Activated B cell treated with CpG ODN at 0.5 μM for 24 hours (primary cell): ENCODE measurements around the gene MARK4. TPM values are rescaled to one million over a fixed set of nuclear protein-coding genes. Genes with fewer than 3 reads are reported as not detected.

ENCODE experiments used
- ATAC-seq: fragments of 200-7000 bp; cut with Tn5 transposase; one replicate; pipeline ENCODE4 v1.10.0; 2021; ENCODE audit warnings: low read depth, mild to moderate bottlenecking, moderate library complexity
- CTCF ChIA-PET: fragments of 350-600 bp; sonication (Branson Sonifier 250); formaldehyde crosslinking; loops from one replicate; lab custom pipeline; 2021; ENCODE audit warnings: antibody characterized with exemption; lab: Charles Lee
- POLR2A ChIA-PET: fragments of 350-600 bp; sonication (Branson Sonifier 250); formaldehyde crosslinking; loops from one replicate; lab custom pipeline; 2021; ENCODE audit warnings: antibody characterized with exemption; lab: Charles Lee
- DNase-seq: peaks from one replicate; pipeline ENCODE4 v3.0.0; 2022
- H3K27ac Mint-ChIP-seq: one replicate; pipeline ENCODE4 v1.8.0; 2020; ENCODE audit warnings: mixed read lengths
- H3K27me3 Mint-ChIP-seq: one replicate; pipeline ENCODE4 v1.8.0; 2021; ENCODE audit warnings: mixed read lengths
- H3K36me3 Mint-ChIP-seq: one replicate; pipeline ENCODE4 v1.8.0; 2021; ENCODE audit warnings: low read depth, mixed read lengths
- H3K4me1 Mint-ChIP-seq: one replicate; pipeline ENCODE4 v1.8.0; 2021; ENCODE audit warnings: mixed read lengths
- H3K4me3 Mint-ChIP-seq: one replicate; pipeline ENCODE4 v1.8.0; 2020; ENCODE audit warnings: mild to moderate bottlenecking, mixed read lengths
- H3K9me3 Mint-ChIP-seq: one replicate; pipeline ENCODE4 v1.8.0; 2020; ENCODE audit warnings: mixed read lengths
- CTCF ChIP-seq: fragments of 200-600 bp; IDR thresholded peaks from one replicate; pipeline ENCODE4 v1.8.0; 2022; ENCODE audit warnings: antibody characterized with exemption, mild to moderate bottlenecking
- intact Hi-C: fragments of 100-400 bp; cut with micrococcal nuclease; formaldehyde crosslinking; loops from one replicate; pipeline ENCODE4 v1.15.1; 2024
- total RNA-seq: library from RNA; stranded (reverse); gene quantifications from 2 replicates; pipeline ENCODE4 v1.2.3, GENCODE V29; 2022

The MARK4 gene
- total RNA-seq, 1 donor from 2014 or later: 26.0 TPM

GRCh38 chr19:45279587-45280192, 28.6 kb downstream of the MARK4 start:
- H3K9me3 Mint-ChIP-seq: peaks cover 5% of the 10 kb centered on the region
- no peak for TF ChIP-seq CTCF
- H3K4me3 Mint-ChIP-seq: no peak overlapping the region
- POLR2A ChIA-PET: no interaction called here
- no peak overlapping the region for H3K27ac Mint-ChIP-seq
- peaks cover 7% of the 10 kb centered on the region for H3K4me1 Mint-ChIP-seq
- ATAC-seq (no peak), DNase-seq (no peak)
- H3K36me3 Mint-ChIP-seq: peaks cover 55% of the 10 kb centered on the region
- intact Hi-C loops: no loop called here
- CTCF ChIA-PET: no interaction called here
- H3K27me3 Mint-ChIP-seq: no peaks in the 10 kb centered on the region

- Mint-ChIP-seq H3K4me3 (no peak overlapping the region), H3K4me1 (peaks cover 7% of the 10 kb centered on the region), H3K9me3 (peaks cover 5% of the 10 kb centered on the region), H3K27me3 (no peaks in the 10 kb centered on the region), H3K36me3 (peaks cover 50% of the 10 kb centered on the region), H3K27ac (no peak overlapping the region)
- ATAC-seq (no peak), DNase-seq (no peak)
- ChIA-PET CTCF (no interaction called here), POLR2A (no interaction called here)
- intact Hi-C loops: no loop called here
- TF ChIP-seq CTCF: no peak
These were observed 29.4 kb downstream of the MARK4 start for GRCh38 chr19:45280471-45280961.

- TF ChIP-seq CTCF: no peak
- DNase-seq (no peak), ATAC-seq (peak; percentile 56)
- intact Hi-C loops: no loop called here
- ChIA-PET CTCF (no interaction called here), POLR2A (no interaction called here)
- peak overlapping the region; percentile 46 for H3K27ac Mint-ChIP-seq
- peaks cover 7% of the 10 kb centered on the region for H3K4me1 Mint-ChIP-seq
- H3K9me3 Mint-ChIP-seq: peaks cover 5% of the 10 kb centered on the region
- peak overlapping the region; percentile 12 for H3K4me3 Mint-ChIP-seq
- H3K36me3 Mint-ChIP-seq: peaks cover 47% of the 10 kb centered on the region
- H3K27me3 Mint-ChIP-seq: no peaks in the 10 kb centered on the region
These were observed 32.5 kb downstream of the MARK4 start for GRCh38 chr19:45283443-45284033.

- ATAC-seq: no peak
- Mint-ChIP-seq H3K4me1 (no peaks in the 10 kb centered on the region), H3K27ac (no peak overlapping the region), H3K9me3 (peaks cover 8% of the 10 kb centered on the region), H3K4me3 (no peak overlapping the region), H3K36me3 (peaks cover 59% of the 10 kb centered on the region), H3K27me3 (no peaks in the 10 kb centered on the region)
- CTCF ChIA-PET: no interaction called here
- no peak for TF ChIP-seq CTCF
- POLR2A ChIA-PET: no interaction called here
- no peak for DNase-seq
- intact Hi-C loops: no loop called here
These were observed 39.4 kb downstream of the MARK4 start for GRCh38 chr19:45290381-45290931.

GRCh38 chr19:45291834-45292233, 40.8 kb downstream of the MARK4 start:
- Mint-ChIP-seq H3K27me3 (no peaks in the 10 kb centered on the region), H3K4me3 (no peak overlapping the region), H3K27ac (no peak overlapping the region), H3K4me1 (no peaks in the 10 kb centered on the region), H3K9me3 (peaks cover 8% of the 10 kb centered on the region), H3K36me3 (peaks cover 57% of the 10 kb centered on the region)
- DNase-seq: no peak
- intact Hi-C loops: no loop called here
- ChIA-PET CTCF (no interaction called here), POLR2A (no interaction called here)
- no peak for TF ChIP-seq CTCF
- ATAC-seq: no peak
